ENCODE results near the gene ARHGAP6.

DNA sequence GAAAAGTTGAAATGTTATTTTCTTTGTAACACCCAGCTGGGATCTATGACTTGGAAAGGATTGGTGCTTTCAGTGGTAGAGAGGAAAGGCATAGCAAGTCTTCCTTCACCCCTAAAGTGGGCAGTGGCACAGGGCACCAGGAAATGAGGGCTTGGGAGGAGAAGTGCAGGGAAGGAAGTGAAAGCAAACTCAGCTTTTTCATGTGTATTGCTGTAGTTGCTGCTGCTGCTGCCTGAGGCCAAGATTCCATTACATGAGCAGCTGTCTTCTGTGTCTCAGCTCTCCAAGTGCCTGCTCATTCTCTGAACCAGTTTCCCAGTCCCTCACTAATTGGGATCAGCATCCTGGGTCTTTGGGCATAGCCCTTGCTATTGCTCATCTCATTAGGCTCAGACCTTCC is 552.0 kb downstream of the ARHGAP6 start:
- TF ChIP-seq CTCF (IDR thresholded peaks at IDR 0.05) (no peak), POLR2A (IDR thresholded peaks at IDR 0.05) (no peak)

All from heart left ventricle (tissue), 13 donors.